Left cardiac atrium (tissue), 4 donors: Measurements from ENCODE around the gene MBIP. TPM values are rescaled to one million over a fixed set of nuclear protein-coding genes. Genes with fewer than 3 reads are reported as not detected.
"Not testable (repeated sequence)": the region's sequence is repeated elsewhere in the genome, so short reads cannot be mapped to it uniquely, and the experiment has no call there.

Source experiments
- ATAC-seq, 2 donors: fragments of 200-7000 bp; cut with Tn5 transposase; one replicate each; pipeline ENCODE4 v1.9.1; 2020; ENCODE audit warnings: mild to moderate bottlenecking in 2 of 2, moderate library complexity in 2 of 2
- DNase-seq: peaks from one replicate; pipeline ENCODE4 v3.0.0-alpha.2; 2020
- intact Hi-C, 2 donors: fragments of 100-400 bp; cut with DNase I; formaldehyde crosslinking; loops; one replicate each; pipeline versions ENCODE4 v1.14.1 to v1.15.1; 2022 to 2023
- long read RNA-seq: library from polyadenylated mRNA; unstranded; transcript quantifications from one replicate; pipeline ENCODE4 v2.0.0, GENCODE V29; 2021
- total RNA-seq, 2 donors: library from RNA; stranded (reverse); fragmentation: NEBNext Ultra II Directional; extraction: Animal tissue kit (Norgen Biotek cat#: 25700); gene quantifications; one replicate each; pipeline ENCODE4 v1.2.1, GENCODE V29; 2021
- donor health status: DM: no; HTN: yes; CAD: no.
- donor health status: DM: no; HTN: yes; CAD: no; lungs with severe emphysema.
- donor health status: DM: yes; HTN: yes; CAD: no.
- donor health status: Dilated cardiomyopathy.

Gene MBIP
- total RNA-seq, result 10 to 100 TPM; 12.6 to 13.2 TPM
- long read RNA-seq, transcript MBIP-203 (9 exons, 1,648 nt), result major isoform, 8 of 12 reads
- long read RNA-seq, partial matches to known transcripts, result 0 of 12 reads
- long read RNA-seq, other reads (novel, unspliced or antisense), result 2 of 12 reads

GRCh38 chr14:36320200-36320896, at the start of gene MBIP:
MBIP (minus strand) TSS chr14:36320637; CDS start chr14:36320588, 49 bp downstream.
- intact Hi-C loops, result no loop called here
- ATAC-seq (peak; percentile 100), DNase-seq (peak; percentile 93)

GRCh38 chr14:36367985-36368774, 47.7 kb upstream of the MBIP start:
- DNase-seq (no peak), ATAC-seq (no peak)
- intact Hi-C loops, result no loop called here

GRCh38 chr14:36365766-36366165, 45.3 kb upstream of the MBIP start:
- intact Hi-C loops, result no loop called here
- ATAC-seq (no peak), DNase-seq (no peak)

- intact Hi-C loops, result no loop called here
- DNase-seq (no peak), ATAC-seq (no peak)
Measured at GRCh38 chr14:36363704-36364103, 43.3 kb upstream of the MBIP start.

- ATAC-seq, result no peak
- no peak for DNase-seq
- intact Hi-C loops, result no loop called here
Measured at GRCh38 chr14:36362648-36363047, 42.2 kb upstream of the MBIP start.

- ATAC-seq, result no peak
- intact Hi-C loops, result no loop called here
Measured at GRCh38 chr14:36361210-36361853, 40.9 kb upstream of the MBIP start.

GRCh38 chr14:36356862-36357261, 36.4 kb upstream of the MBIP start:
- no peak for ATAC-seq
- intact Hi-C loops, result no loop called here
- no peak for DNase-seq

More at GRCh38 chr14:36361210-36361853, 40.9 kb upstream of the MBIP start:
- DNase-seq, result no peak

- intact Hi-C loops, result no loop called here
- DNase-seq, result no peak
- no peak for ATAC-seq
Measured at GRCh38 chr14:36346052-36346451, 25.6 kb upstream of the MBIP start.

GRCh38 chr14:36344211-36344610, 23.8 kb upstream of the MBIP start:
- intact Hi-C loops, result no loop called here
- ATAC-seq (no peak), DNase-seq (no peak)

- DNase-seq, intact Hi-C loops, ATAC-seq: not testable (repeated sequence)
Measured at GRCh38 chr14:36341811-36342210, 21.4 kb upstream of the MBIP start.

- DNase-seq (no peak), ATAC-seq (no peak)
- intact Hi-C loops, result no loop called here
Measured at GRCh38 chr14:36340276-36340890, 19.9 kb upstream of the MBIP start.

GRCh38 chr14:36339816-36340215, 19.4 kb upstream of the MBIP start:
- intact Hi-C loops, result no loop called here
- ATAC-seq (no peak), DNase-seq (no peak)

- DNase-seq (no peak), ATAC-seq (no peak)
- intact Hi-C loops, result no loop called here
Measured at GRCh38 chr14:36333119-36333518, 12.7 kb upstream of the MBIP start.

- DNase-seq, ATAC-seq, intact Hi-C loops: not testable (repeated sequence)
Measured at GRCh38 chr14:36327573-36327972, 7.1 kb upstream of the MBIP start.

GRCh38 chr14:36325853-36326252, 5.4 kb upstream of the MBIP start:
- intact Hi-C loops, result no loop called here
- DNase-seq, result no peak
- no peak for ATAC-seq

- no peak for ATAC-seq
- intact Hi-C loops, result no loop called here
Measured at GRCh38 chr14:36324897-36325296, 4.5 kb upstream of the MBIP start.

GRCh38 chr14:36320897-36321381, 502 bp upstream of the MBIP start:
- intact Hi-C loops, result no loop called here
- ATAC-seq, result peak in 1 of 2 donors; percentile 4
- peak; percentile 12 for DNase-seq

More at GRCh38 chr14:36324897-36325296, 4.5 kb upstream of the MBIP start:
- no peak for DNase-seq

GRCh38 chr14:36319899-36320199, 588 bp downstream of the MBIP start:
- DNase-seq, result no peak
- intact Hi-C loops, result no loop called here
- no peak for ATAC-seq

GRCh38 chr14:36317650-36318049, 2.8 kb downstream of the MBIP start:
- ATAC-seq, result no peak
- DNase-seq, result no peak
- intact Hi-C loops, result no loop called here
